MG63 (cell line): ENCODE measurements around the gene RGS1. TPM values are rescaled to one million over a fixed set of nuclear protein-coding genes. Genes with fewer than 3 reads are reported as not detected.
"Not testable (repeated sequence)": the region's sequence is repeated elsewhere in the genome, so short reads cannot be mapped to it uniquely, and the experiment has no call there.

Experiments
- DNase-seq: peaks from one replicate; pipeline ENCODE4 v3.0.0-alpha.2; 2020
- H3K27me3 ChIP-seq: fragments of 250-450 bp; sonication (Bioruptor Pico); 2 replicates; pipeline ENCODE4 v1.5.1; 2020; ENCODE audit warnings: mild to moderate bottlenecking, moderate library complexity
- H3K36me3 ChIP-seq: fragments of 250-450 bp; sonication (Bioruptor Pico); 2 replicates; pipeline ENCODE4 v1.5.1; 2020; ENCODE audit warnings: mild to moderate bottlenecking, moderate library complexity
- H3K4me3 ChIP-seq: fragments of 250-450 bp; sonication (Bioruptor Pico); 2 replicates; pipeline ENCODE4 v1.5.1; 2020; ENCODE audit warnings: mild to moderate bottlenecking, moderate library complexity
- H3K9me3 ChIP-seq: fragments of 250-450 bp; sonication (Bioruptor Pico); 2 replicates; pipeline ENCODE4 v1.5.1; 2020; ENCODE audit warnings: mild to moderate bottlenecking, moderate library complexity
- total RNA-seq: library from RNA; depleted of rRNA; stranded (reverse); fragments of >200 nt; shearing (Covaris generic); gene quantifications from 2 replicates; pipeline ENCODE4 v1.2.3, GENCODE V29; 2014; ENCODE audit warnings: low replicate concordance; rRNA removed

RGS1 gene, protein sequence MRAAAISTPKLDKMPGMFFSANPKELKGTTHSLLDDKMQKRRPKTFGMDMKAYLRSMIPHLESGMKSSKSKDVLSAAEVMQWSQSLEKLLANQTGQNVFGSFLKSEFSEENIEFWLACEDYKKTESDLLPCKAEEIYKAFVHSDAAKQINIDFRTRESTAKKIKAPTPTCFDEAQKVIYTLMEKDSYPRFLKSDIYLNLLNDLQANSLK
- total RNA-seq: 0.62 TPM in 1 of 2 replicates, not detected in the other

DNA sequence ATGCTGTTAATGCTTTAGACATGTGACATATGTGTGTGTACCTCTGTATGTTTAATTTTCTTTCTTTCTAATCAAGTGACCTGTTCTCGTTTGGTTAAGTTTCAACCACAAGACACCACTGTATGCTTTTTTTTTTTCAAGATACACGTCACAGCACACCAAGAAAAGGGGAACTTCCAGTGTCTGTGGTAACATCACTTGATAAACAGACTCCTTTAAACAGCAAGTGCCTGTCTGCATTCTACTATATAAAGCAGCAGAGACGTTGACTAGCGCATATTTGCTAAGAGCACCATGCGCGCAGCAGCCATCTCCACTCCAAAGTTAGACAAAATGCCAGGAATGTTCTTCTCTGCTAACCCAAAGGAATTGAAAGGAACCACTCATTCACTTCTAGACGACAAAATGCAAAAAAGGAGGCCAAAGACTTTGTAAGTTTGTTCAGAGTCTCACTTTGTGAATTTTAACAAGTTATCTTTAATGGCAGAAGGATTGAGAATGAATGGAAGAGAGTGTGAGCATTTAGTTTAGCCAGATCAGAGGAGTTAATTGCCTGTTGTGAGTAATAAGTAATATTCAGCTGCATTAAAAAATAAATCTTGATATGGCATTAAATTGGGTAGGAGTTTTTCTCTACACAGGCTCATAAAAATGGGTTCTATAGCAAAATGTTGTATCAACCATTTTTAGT lies at the start of gene RGS1:
RGS1 (plus strand) TSS at position 275 of the 691 bp plus-strand sequence; CDS start at position 295, 20 bp downstream.
- Histone ChIP-seq H3K4me3 (no peak within 1 kb of the TSS), H3K36me3 (no peaks in the 10 kb centered on the region), H3K9me3 (no peaks in the 10 kb centered on the region), H3K27me3 (no peaks in the 10 kb centered on the region)
- DNase-seq: no peak

DNA sequence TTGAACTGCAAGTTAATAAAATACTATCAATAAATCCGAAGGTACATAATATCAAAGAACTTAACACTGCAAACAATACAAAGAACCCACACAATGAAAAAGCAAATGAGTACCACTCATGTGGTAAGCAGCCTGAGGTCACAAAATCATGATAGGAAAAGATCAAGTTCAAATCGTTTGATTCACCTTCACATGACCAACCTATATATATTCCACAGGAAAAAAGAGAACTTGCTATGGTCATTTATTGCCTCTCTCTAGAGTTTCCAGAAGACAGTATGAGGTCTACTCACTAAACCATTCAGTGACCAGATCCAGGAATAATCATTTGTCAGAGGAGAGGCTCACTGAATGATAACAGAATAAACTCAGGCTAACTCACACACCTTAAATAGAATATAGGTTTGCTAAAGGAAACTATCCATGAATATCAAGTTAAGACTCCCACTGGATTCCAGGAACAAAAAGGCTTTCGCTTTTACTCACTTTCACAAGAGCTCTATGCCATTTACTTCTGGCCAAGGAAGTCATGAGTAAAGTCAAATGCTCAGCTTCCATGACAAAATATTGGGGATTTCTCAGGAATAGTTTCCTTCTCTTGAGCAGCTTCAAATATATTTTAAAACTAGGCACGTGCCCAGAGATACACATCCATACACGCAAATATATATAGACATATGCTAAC lies 48.3 kb upstream of the RGS1 start:
- Histone ChIP-seq H3K36me3 (no peaks in the 10 kb centered on the region), H3K9me3 (no peaks in the 10 kb centered on the region), H3K4me3 (no peak overlapping the region), H3K27me3 (no peaks in the 10 kb centered on the region)
- DNase-seq: no peak

DNA sequence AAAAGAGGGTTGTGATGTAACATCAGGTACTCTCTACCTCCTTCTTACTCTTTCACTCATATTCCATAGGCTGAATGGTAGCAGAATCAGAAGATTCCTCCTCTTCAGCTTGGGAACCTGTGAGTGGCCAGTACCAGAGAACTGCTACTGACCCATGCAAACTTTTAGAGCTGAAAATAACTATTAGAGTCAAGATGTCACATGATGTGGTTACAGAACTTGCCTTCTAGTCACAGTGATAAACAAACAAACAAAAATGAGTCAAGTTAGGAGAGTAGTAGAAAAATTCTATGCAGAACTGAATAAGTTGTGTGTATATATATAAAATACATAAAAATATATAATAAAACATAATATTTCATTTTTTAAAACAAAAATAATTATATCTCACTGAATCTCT lies 47.6 kb upstream of the RGS1 start:
- no peak for DNase-seq
- Histone ChIP-seq H3K36me3 (no peaks in the 10 kb centered on the region), H3K4me3 (no peak overlapping the region), H3K27me3 (no peaks in the 10 kb centered on the region), H3K9me3 (no peaks in the 10 kb centered on the region)

DNA sequence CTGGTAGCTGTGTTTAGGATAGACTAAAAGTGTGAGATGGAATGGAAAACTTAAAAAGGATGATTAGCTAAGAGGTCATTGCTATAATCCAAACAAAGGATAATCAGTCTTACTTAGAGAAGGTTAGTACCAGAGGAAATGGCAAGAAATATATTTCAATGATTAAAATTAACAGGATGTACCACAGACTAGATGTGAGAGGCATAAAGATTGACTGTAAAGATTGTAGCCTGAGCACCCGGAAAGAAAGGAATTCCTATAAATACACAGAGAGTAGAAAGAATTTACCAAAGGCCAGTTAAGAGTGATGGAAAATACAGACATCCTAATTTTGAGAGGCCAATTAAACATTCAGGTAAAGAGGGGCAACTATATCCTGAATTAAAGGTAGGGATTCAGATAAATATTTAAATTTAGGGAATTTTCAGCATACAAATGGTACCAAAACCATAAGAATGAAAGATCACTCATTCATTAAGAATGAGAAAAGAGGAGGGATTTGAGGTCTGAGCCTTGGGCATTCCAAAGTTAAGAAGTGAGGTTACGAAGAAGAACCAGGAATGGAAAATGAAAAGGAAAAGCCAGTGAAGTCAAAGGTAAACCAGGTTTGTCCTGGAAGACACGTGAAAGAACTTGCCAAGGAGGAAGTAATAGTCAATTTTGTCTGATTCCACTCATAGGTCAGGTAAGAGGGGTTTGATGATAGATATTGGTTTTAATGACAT lies 46.4 kb upstream of the RGS1 start:
- Histone ChIP-seq H3K9me3 (no peaks in the 10 kb centered on the region), H3K4me3 (no peak overlapping the region), H3K27me3 (no peaks in the 10 kb centered on the region), H3K36me3 (no peaks in the 10 kb centered on the region)
- DNase-seq: no peak

DNA sequence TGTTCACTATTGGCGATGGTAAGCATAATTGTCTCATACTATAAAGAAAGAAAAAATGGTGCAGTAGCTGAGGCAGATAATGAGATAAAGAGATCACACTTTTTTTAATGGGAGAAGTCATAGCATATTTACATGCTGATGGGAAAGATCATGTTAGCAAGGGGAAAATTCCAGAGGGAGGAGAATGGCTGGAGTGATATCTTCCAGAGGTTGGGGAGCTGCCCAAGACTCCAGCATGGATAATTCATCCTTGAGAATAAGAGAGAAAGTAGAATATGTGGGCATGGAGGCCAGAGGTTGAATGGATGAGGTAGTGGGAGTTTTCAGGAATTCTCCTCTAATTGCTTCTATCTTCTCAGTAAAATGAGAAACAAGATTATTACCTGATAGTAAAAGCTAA lies 45.8 kb upstream of the RGS1 start:
- Histone ChIP-seq H3K27me3 (no peaks in the 10 kb centered on the region), H3K36me3 (no peaks in the 10 kb centered on the region), H3K4me3 (no peak overlapping the region), H3K9me3 (no peaks in the 10 kb centered on the region)
- no peak for DNase-seq

DNA sequence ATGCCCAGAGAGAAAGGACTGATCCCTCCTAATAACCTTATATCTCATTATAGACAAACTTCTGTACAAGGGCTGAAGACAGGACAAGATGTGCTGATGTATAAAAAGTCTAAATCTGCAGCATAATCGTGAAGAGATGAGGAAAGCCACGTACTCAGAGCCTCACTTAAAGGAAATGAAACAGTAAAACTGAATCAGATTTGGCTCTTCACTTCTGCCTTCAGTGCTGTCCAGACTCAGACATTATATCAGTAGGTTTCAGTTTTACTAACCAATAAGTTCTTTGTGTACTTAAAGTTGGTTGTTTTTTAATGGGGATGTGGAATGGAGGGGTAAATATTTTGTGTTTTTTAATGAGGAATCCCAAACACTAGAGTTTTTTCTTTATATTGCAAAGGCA lies 45.3 kb upstream of the RGS1 start:
- no peaks in the 10 kb centered on the region for H3K36me3 ChIP-seq
- H3K27me3 ChIP-seq: no peaks in the 10 kb centered on the region
- no peak for DNase-seq
- H3K9me3 ChIP-seq: no peaks in the 10 kb centered on the region
- H3K4me3 ChIP-seq: no peak overlapping the region

DNA sequence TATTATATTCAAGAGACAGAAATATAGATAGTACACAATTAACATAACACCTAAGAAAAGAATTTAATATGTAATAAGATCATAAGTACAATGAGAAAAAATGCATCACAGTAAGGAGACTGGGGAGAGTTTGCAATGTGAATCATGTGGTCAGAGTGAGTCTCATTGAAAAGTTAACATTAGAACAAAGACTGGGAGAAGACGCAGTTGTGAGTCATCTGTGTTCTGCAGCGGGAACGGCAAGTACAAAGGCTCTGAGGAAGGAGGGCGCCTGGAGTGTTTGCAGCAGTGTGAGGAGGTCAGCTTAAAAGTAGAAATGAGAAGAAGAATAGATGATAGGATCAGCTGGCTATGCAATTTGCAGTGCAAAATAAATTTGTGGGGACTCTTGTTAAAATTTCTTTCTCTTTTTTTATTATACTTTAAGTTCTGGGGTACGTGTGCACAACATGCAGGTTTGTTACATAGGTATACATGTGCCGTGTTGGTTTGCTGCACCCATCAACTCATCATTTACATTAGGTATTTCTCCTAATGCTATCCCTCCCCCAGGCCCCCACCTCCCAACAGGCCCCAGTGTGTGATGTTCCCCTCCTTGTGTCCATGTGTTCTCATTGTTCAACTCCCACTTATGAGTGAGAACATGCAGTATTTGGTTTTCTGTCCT lies 44.4 kb upstream of the RGS1 start:
- not testable (repeated sequence) for H3K27me3 ChIP-seq, H3K36me3 ChIP-seq, H3K4me3 ChIP-seq, H3K9me3 ChIP-seq
- DNase-seq: peak; percentile 64

DNA sequence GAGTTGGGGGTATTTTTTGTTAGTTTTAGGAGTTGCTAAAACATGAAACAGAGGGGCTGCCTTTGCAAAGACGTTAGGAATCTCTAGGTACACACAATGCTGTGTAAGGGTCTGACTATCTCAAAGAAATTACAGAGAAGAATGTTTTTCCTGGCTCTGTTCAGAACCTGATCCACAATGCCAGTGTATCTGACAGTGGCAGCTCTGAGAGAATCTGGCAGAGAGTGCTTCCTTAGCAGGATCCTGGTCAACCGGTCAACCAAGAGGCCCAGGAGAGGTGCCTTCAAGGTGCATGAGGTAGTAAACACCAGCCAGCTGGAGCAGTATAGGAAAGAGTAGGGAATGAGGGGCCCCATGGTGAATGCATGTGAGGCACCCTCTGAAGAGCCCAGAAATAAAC lies 40.9 kb upstream of the RGS1 start:
- H3K36me3 ChIP-seq: no peaks in the 10 kb centered on the region
- no peak overlapping the region for H3K4me3 ChIP-seq
- no peaks in the 10 kb centered on the region for H3K27me3 ChIP-seq
- no peaks in the 10 kb centered on the region for H3K9me3 ChIP-seq
- no peak for DNase-seq

DNA sequence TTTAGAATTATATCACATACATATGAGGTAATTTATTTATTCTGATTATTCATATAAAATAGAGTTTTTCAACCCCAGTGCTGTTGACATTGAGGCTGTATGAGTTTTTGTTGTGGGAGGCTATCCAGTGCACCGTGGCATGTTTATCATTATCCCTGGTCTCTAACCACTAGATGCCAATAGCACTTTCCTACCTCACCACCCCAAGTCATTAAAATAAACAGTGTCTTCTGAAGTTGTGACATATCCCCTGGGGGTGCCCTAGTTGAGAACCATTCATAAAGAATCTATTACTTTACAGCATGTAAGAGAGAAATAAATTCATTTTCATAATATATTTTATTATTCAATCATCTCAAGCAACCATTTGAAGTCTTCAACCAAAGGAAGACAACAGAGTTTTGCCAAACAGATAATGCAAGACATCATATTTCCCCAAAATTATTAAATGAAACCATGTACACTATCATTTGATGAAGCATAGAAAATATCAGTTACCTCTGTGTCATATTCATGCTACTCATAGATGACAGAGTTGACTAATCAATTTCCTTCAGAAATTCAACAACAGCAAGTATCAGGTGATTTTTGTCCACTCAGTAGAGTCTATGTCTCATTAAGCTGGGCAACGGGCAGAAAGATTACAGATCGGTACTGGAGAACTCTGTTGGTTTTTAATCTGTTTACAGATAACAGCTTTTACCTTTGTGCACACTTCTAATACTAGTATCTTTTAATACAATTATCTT lies 39.5 kb upstream of the RGS1 start:
- Histone ChIP-seq H3K27me3 (no peaks in the 10 kb centered on the region), H3K9me3 (no peaks in the 10 kb centered on the region), H3K4me3 (no peak overlapping the region), H3K36me3 (no peaks in the 10 kb centered on the region)
- no peak for DNase-seq

DNA sequence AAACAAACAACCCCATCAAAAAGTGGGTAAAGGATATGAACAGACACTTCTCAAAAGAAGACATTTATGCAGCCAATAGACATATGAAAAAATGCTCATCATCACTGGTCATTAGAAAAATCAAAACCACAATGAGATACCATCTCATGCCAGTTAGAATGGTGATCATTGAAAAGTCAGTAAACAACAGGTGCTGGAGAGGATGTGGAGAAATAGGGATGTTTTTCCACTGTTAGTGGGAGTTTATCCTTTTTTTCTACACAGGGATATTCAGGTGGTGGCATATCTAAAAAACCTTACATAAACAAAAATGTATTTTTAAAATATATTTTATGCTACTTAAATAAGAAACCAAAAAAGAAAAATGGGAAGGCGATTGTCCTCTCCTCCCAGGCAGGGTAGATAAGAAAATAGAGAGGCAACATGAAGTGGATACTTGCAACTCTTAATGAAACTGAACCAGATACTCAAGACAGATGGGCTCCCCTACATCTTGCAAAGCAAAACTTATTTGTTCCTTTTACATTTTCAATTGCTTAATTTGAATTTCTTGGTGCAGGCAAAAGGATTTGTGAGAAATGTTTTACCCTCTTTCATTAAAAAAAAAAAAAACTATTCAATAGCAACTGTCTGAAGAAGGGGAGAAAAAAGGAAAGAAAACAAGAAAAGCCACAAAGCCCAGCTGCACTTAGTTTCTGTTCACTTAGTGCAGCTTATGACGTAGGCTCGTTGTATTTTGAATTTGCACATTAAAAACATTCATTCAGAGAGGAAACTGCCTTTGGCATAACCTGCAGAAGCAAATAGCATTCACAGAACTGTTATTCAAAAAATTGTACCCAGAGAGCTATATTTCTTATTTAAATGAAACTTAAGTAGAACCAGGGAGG lies 36.9 kb upstream of the RGS1 start:
- Histone ChIP-seq H3K9me3 (no peaks in the 10 kb centered on the region), H3K36me3 (no peaks in the 10 kb centered on the region), H3K27me3 (no peaks in the 10 kb centered on the region), H3K4me3 (no peak overlapping the region)
- DNase-seq: no peak

DNA sequence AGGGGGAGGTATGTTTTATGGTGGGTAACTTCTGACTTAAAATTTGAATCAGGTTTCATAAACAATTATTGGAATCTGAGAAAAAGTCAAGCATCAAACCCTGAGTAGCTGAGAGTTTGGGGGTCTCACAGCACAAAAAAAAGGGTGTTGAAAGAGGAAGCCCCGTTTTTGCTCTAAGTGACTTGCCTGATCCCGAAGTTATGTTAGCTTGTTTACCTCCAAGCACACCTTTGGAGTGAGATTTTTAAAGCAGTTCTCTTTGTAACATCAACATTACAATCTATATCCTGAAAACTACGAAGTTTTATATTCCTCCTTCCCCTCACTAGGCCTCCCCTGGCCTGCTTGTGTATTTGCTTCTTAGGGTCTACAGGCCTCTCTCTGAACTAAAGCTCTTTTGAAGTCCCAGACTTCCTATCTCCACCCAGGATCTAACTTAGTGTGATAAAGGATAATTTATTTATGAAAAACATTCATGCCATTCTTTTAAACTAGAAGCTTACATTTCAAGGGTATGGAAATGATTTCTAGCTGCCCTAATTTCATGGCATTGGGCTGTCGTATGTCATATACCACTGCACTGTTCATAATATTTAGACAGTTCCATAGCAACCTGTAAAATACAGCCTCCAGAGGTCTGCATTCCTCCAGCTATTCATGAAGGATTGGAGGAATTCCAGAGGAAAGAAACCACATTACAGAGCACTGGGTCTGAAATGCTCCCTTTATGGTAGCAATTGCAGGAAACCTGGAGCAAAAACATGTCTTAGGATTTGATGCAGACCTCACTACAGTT lies 36.1 kb upstream of the RGS1 start:
- no peak for DNase-seq
- H3K4me3 ChIP-seq: no peak overlapping the region

DNA sequence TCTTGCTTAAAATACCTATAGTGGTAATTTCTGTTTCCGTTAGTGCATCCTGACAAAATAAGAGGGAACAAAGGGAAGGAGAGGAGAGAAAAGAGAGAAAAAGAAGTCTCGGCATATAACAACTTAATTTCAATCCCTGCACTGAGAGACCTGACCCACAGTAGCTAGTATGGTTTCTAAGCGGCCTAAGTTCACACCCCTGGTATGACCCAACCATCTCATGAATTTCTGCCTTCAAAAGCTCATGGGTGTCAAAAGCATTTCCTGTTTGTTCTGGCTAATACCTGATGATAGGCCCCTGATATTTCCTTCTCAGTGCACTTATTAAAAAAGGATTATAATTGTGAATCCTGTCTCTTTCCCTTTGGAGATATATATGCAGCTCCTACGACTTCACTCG lies 32.1 kb upstream of the RGS1 start:
- DNase-seq: no peak
- no peaks in the 10 kb centered on the region for H3K27me3 ChIP-seq
- no peak overlapping the region for H3K4me3 ChIP-seq
- no peaks in the 10 kb centered on the region for H3K9me3 ChIP-seq
- no peaks in the 10 kb centered on the region for H3K36me3 ChIP-seq

More for the DNA sequence above, 36.1 kb upstream of the RGS1 start:
- Histone ChIP-seq H3K36me3 (no peaks in the 10 kb centered on the region), H3K9me3 (no peaks in the 10 kb centered on the region), H3K27me3 (no peaks in the 10 kb centered on the region)

DNA sequence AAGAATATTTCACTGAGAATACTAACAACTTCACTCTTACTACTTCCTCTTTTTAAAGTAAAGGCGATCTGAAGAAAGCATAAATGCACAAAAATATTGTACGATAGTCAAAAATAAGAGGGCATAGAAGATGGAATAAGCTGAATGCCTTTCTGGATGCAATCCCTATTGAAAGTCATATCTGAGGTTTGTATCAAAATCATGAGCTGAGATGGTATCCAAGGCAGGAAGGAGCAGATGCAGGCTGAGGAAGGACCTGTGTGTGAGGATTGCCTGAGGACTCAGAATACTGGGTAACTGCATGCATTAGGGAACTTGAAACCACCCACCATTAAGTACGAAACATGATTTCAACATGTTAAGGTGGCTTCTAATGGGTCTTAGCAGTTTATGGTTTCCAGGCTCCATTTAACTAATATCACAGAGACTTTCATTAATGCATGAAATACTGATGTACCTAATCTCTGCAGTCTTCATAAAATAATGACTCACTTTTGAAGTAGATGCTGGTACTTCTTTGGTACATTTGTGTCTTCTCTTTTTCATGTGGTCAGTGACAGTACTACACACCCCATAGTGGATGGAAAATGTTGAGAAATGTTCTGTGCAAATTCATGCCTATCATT lies 29.6 kb upstream of the RGS1 start:
- no peak for DNase-seq
- no peaks in the 10 kb centered on the region for H3K9me3 ChIP-seq
- no peaks in the 10 kb centered on the region for H3K36me3 ChIP-seq
- no peak overlapping the region for H3K4me3 ChIP-seq
- no peaks in the 10 kb centered on the region for H3K27me3 ChIP-seq

DNA sequence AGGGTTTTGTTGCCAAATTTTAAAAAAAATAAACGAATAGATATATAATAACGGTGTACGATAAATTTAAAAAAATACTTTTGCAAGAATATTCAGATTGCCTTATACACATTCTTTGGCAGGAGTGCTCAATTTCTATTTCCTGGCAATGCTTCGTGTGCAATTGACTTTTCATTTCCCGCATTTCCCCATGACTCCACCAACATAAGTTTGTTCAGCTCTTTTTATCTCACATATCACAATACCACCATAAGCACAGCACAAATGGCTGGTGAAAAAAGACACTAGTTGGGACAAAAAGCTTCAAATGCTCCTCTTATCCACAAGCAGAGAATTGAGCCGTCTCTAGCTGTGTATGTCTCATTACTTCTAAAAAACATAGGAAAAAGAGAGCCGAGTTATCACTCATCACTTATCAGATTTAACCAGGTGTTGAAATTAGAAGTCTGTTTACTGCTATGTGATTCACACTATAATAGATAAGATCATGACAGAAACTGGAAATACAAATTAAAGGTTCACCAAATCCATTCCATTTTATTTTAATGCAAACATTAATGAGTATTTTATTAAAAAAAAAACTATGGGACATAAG lies 28.9 kb upstream of the RGS1 start:
- Histone ChIP-seq H3K4me3 (no peak overlapping the region), H3K27me3 (no peaks in the 10 kb centered on the region), H3K36me3 (no peaks in the 10 kb centered on the region), H3K9me3 (no peaks in the 10 kb centered on the region)
- DNase-seq: no peak
